Measurements from ENCODE around the gene NT5C1A. TPM values are rescaled to one million over a fixed set of nuclear protein-coding genes. Genes with fewer than 3 reads are reported as not detected.

NT5C1A gene
- total RNA-seq, 2 experiments from 2014 or later, result not detected

- ChIA-PET POLR2A (no interaction called here), CTCF (ENCODE audit: unreplicated experiment) (interaction anchor here (0.8 kb wide), 1 partner anchor 11 kb away, joined by 3 read pairs; no protein-coding TSS in a partner anchor)
- intact Hi-C loops (cut with micrococcal nuclease; ENCODE audit: unreplicated experiment), result no loop called here
- Histone ChIP-seq H2AFZ (ENCODE audit: low read length) (no peak overlapping the region), H3K27ac (ENCODE audit: low read depth, low read length, poor library complexity, severe bottlenecking) (no peak overlapping the region), H3K36me3 (ENCODE audit: insufficient read depth, low read length) (no peaks in the 10 kb centered on the region), H3K9me3 (ENCODE audit: low read length) (no peaks in the 10 kb centered on the region), H3K4me3 (ENCODE audit: low read depth, low read length, poor library complexity, severe bottlenecking) (no peak overlapping the region), H4K20me1 (ENCODE audit: insufficient read depth, low read length) (no peaks in the 10 kb centered on the region), H3K9me2 (ENCODE audit: insufficient read depth, low read length) (no peaks in the 10 kb centered on the region), H3K4me2 (ENCODE audit: low read length) (no peak overlapping the region), H3K79me2 (ENCODE audit: insufficient read depth, low read depth, low read length) (no peaks in the 10 kb centered on the region), H3K4me1 (ENCODE audit: insufficient read depth, low read length, poor library complexity, severe bottlenecking) (no peaks in the 10 kb centered on the region)
- DNase-seq (ENCODE audit: low spot score), result no peak
- BruUV-seq (replicated peaks), result no TSS peak
- TF ChIP-seq CTCF (conservative IDR thresholded peaks at IDR 0.05; ENCODE audit: low read length) (no peak), EZH2phosphoT487 (IDR thresholded peaks at IDR 0.05; ENCODE audit: borderline replicate concordance, low read depth, low read length) (no peak)
These were observed 3.0 kb downstream of the NT5C1A start for GRCh38 chr1:39668894-39669293.

GRCh38 chr1:39668111-39668510 lies 3.8 kb downstream of the NT5C1A start:
- no peak for DNase-seq (ENCODE audit: low spot score)
- Histone ChIP-seq H3K79me2 (ENCODE audit: insufficient read depth, low read depth, low read length) (no peaks in the 10 kb centered on the region), H3K9me2 (ENCODE audit: insufficient read depth, low read length) (no peaks in the 10 kb centered on the region), H4K20me1 (ENCODE audit: insufficient read depth, low read length) (no peaks in the 10 kb centered on the region), H3K4me1 (ENCODE audit: insufficient read depth, low read length, poor library complexity, severe bottlenecking) (no peaks in the 10 kb centered on the region), H3K9me3 (ENCODE audit: low read length) (no peaks in the 10 kb centered on the region), H3K4me2 (ENCODE audit: low read length) (no peak overlapping the region), H3K4me3 (ENCODE audit: low read depth, low read length, poor library complexity, severe bottlenecking) (no peak overlapping the region), H2AFZ (ENCODE audit: low read length) (no peak overlapping the region), H3K36me3 (ENCODE audit: insufficient read depth, low read length) (no peaks in the 10 kb centered on the region), H3K27ac (ENCODE audit: low read depth, low read length, poor library complexity, severe bottlenecking) (no peak overlapping the region)
- no TSS peak for BruUV-seq (replicated peaks)
- intact Hi-C loops (cut with micrococcal nuclease; ENCODE audit: unreplicated experiment), result no loop called here
- TF ChIP-seq EZH2phosphoT487 (IDR thresholded peaks at IDR 0.05; ENCODE audit: borderline replicate concordance, low read depth, low read length), result no peak
- no peak for TF ChIP-seq CTCF (conservative IDR thresholded peaks at IDR 0.05; ENCODE audit: low read length)
- POLR2A ChIA-PET, result no interaction called here
- CTCF ChIA-PET (ENCODE audit: unreplicated experiment), result no interaction called here

GRCh38 chr1:39666772-39667171 lies 5.1 kb downstream of the NT5C1A start:
- DNase-seq (ENCODE audit: low spot score), result no peak
- H3K4me2 ChIP-seq (ENCODE audit: low read length), result no peak overlapping the region

More at GRCh38 chr1:39666772-39667171, 5.1 kb downstream of the NT5C1A start:
- no peak overlapping the region for H2AFZ ChIP-seq (ENCODE audit: low read length)
- no peaks in the 10 kb centered on the region for H3K4me1 ChIP-seq (ENCODE audit: insufficient read depth, low read length, poor library complexity, severe bottlenecking)
- no peak overlapping the region for H3K27ac ChIP-seq (ENCODE audit: low read depth, low read length, poor library complexity, severe bottlenecking)
- CTCF ChIA-PET (ENCODE audit: unreplicated experiment), result no interaction called here
- H3K9me2 ChIP-seq (ENCODE audit: insufficient read depth, low read length), result no peaks in the 10 kb centered on the region
- no peaks in the 10 kb centered on the region for H3K79me2 ChIP-seq (ENCODE audit: insufficient read depth, low read depth, low read length)
- H4K20me1 ChIP-seq (ENCODE audit: insufficient read depth, low read length), result no peaks in the 10 kb centered on the region
- no TSS peak for BruUV-seq (replicated peaks)
- POLR2A ChIA-PET, result interaction anchor here (0.7 kb wide), 1 partner anchor 29 kb away, joined by 3 read pairs; no protein-coding TSS in a partner anchor
- no peaks in the 10 kb centered on the region for H3K36me3 ChIP-seq (ENCODE audit: insufficient read depth, low read length)
- H3K9me3 ChIP-seq (ENCODE audit: low read length), result no peaks in the 10 kb centered on the region
- no peak for TF ChIP-seq CTCF (conservative IDR thresholded peaks at IDR 0.05; ENCODE audit: low read length)
- TF ChIP-seq EZH2phosphoT487 (IDR thresholded peaks at IDR 0.05; ENCODE audit: borderline replicate concordance, low read depth, low read length), result no peak
- H3K4me3 ChIP-seq (ENCODE audit: low read depth, low read length, poor library complexity, severe bottlenecking), result no peak overlapping the region
- intact Hi-C loops (cut with micrococcal nuclease; ENCODE audit: unreplicated experiment), result no loop called here

All from OCI-LY7 (cell line).